Measurements from ENCODE around the gene IKZF5. TPM values are rescaled to one million over a fixed set of nuclear protein-coding genes. Genes with fewer than 3 reads are reported as not detected.

IKZF5 gene
- polyA plus RNA-seq, 1 donor: 15.2 TPM

DNA sequence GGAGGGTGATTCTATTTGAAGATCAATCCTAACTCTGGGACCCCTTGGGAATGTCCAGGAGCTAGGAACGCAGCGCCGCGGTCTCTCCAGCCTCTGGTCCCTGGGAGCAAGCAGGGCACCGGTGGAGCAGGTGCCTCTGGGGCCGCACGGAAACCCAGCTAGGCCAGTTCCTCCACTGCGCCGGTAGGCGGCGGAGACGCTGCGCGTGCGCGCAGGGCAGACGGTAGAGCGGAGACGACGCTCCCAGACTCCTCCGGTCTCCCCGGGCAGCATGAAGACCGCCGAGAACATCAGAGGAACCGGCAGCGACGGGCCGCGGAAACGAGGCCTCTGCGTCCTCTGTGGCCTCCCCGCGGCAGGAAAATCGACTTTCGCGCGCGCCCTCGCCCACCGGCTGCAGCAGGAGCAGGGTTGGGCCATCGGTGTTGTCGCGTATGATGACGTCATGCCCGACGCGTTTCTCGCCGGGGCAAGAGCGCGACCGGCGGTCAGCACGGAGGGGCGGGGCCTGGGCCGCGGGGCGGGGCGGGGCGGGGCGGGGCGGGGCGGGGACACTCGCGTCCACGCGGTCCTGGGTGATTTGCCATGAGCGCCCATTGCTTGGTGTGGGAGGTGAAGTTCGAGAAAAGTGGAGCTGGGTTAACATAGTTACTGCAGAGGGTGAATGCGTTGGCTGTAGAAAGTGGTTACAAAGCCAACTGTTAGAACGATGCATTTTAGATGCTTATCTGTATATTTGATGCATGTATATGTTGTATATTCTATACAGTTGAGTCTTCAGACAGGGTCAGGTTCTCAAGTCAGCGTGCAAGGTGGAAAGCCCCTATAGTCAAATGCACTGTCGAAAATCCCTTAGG, 28.2 kb downstream of the IKZF5 start, which contains the start of gene PSTK:
Gene PSTK, plus strand, starts transcription at position 193 of the 857 bp plus-strand sequence. Its CDS starts 79 bp downstream, at position 272.
- DNase-seq: peak; percentile 96

DNA sequence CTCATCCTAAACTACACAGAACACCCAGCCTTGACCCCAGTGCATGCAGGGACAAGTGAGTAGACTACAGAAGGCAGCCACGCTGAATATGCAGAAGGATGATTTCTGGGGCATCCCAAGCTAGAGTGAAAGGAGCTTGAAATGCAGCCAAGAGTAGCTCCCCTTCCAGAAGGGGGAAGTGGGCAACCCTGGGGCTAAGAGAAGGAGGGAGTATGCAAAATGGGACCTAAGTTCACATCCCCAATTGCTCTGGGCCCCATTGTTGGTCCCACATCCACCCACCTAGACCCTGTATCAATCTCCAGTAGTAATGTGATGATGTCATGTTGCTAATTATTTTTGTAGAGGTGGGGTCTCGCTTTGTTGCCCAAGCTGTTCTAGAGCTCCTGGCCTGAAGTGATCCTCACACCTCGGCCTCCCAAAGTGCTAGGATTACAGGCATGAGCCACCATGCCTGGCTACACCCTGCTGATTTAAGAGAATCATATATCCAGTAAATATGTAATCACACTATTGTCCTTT, 34.0 kb downstream of the IKZF5 start:
- DNase-seq: no peak

GRCh38 chr10:122974023-122974422, 34.6 kb downstream of the IKZF5 start:
- no peak for DNase-seq

DNA sequence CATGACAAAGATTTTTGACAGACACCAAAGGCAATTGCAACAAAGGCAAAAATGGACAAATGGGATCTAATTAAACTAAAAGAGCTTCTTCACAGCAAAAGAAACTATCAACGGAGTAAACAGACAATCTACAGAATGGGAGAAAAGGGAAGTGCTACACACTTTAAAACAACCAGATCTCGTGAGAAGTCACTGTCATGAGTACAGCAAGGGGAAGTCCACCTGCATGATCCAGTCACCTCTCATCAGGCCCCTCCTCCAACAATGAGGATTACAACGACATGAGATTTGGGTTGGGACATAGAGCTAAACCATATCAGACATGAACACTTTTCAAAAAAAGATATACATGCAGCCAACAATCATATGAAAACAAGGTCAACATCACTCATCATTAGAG, 39.9 kb downstream of the IKZF5 start:
- no peak for DNase-seq

GRCh38 chr10:122966879-122967278, 41.7 kb downstream of the IKZF5 start:
- DNase-seq: no peak

GRCh38 chr10:122962405-122962804, 46.2 kb downstream of the IKZF5 start:
- DNase-seq: no peak

- no peak for DNase-seq
Observed at GRCh38 chr10:122957474-122957873, 51.1 kb downstream of the IKZF5 start.

GRCh38 chr10:122955892-122956291, 52.7 kb downstream of the IKZF5 start:
- no peak for DNase-seq

GRCh38 chr10:122954731-122955050, 53.9 kb downstream of the IKZF5 start:
- no peak for DNase-seq

DNA sequence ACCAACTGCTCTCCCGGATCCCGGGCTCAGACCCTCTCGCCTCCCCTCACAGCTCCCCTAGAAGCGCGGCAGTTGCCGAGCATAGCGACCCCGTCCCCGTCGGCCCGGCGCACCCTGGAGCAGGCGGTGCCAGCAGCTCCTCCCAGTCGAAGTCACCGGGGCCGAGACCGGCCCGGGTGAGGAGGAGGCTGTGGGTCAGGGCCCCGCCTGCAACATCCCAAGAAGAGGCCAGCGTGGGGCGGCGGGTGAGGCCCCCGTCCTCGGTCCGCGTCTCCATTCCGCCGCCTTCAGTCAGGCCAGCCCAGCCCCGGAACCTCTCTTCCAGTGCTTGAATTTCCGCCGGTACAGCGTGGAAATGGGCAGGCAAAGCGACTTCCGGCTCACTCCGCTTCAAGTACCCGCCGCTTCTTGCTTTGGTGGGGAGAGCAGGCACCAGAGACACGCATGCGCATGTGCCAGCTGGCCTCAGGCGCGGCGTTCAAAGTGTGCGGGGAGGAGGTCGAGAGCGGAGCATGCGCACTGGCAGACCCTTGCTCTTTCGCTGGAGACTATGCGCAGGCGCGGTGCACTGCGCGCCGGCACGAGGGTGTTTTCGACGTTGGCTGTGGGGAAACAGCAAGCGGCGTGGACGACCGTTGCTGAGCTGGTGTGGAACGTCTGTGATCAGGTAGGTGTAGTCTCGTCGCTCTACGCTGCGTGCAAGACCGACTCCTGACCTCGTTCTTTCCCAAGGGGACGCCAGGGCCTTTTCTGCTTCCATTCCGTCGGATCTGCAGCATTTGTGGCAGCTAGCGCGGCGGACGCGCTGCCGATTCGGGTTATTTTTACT, 54.5 kb downstream of the IKZF5 start, which contains the start of gene C10orf88:
Gene C10orf88, minus strand, starts transcription at position 326 of the 829 bp plus-strand sequence. Its CDS starts 49 bp downstream, at position 277.
- DNase-seq: peak; percentile 98

DNA sequence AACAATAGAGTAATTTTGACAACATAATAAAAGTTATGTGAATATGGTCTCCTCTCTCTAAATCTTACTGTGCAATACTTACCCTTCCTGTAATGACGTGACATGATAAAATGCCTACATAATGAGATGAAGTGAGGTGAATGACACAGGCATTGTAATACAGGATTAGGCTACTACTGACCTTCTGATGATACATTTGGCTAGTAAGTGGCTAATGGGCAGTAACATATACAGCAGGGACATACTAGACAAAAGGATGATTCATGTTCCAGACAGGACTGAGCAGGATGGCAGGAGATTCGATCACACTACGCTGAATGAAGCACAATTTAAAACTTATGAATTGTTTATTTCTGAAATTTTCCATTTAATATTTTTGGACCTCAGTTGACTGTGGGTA, 59.3 kb downstream of the IKZF5 start:
- DNase-seq: no peak

Other genes with a start within 250 kb of the IKZF5 start
- gene CUZD1, start 162.9 kb downstream of the IKZF5 start, polyA plus RNA-seq (ENCODE audit: insufficient read length): 1.0 TPM
- gene FAM24B, start 129.2 kb downstream of the IKZF5 start, polyA plus RNA-seq (ENCODE audit: insufficient read length): 2.5 TPM
- gene FAM24A, start 98.2 kb downstream of the IKZF5 start, polyA plus RNA-seq (ENCODE audit: insufficient read length): not detected
- 14.1 TPM for gene C10orf88, start 54.6 kb downstream of the IKZF5 start, polyA plus RNA-seq (ENCODE audit: insufficient read length)
- gene PSTK, start 28.4 kb downstream of the IKZF5 start, polyA plus RNA-seq (ENCODE audit: insufficient read length): 4.7 TPM
- gene ACADSB, start 211 bp upstream of the IKZF5 start, polyA plus RNA-seq (ENCODE audit: insufficient read length): 12.5 TPM
- gene HMX3, start 127.2 kb upstream of the IKZF5 start, polyA plus RNA-seq (ENCODE audit: insufficient read length): not detected
- not detected for gene HMX2, start 139.3 kb upstream of the IKZF5 start, polyA plus RNA-seq (ENCODE audit: insufficient read length)
- gene BUB3, start 145.6 kb upstream of the IKZF5 start, polyA plus RNA-seq (ENCODE audit: insufficient read length): 54.5 TPM

Measured in hindlimb muscle (tissue), 1 donor.